PC-3 (cell line): ENCODE measurements around the gene CCDC85B.

Experiments used
- EZH2 ChIP-seq: fragments of 300-600 bp; sonication (generic); IDR thresholded peaks from one replicate; pipeline ENCODE4 v1.6.1; 2017; ENCODE audit warnings: antibody characterized with exemption, mild to moderate bottlenecking, low read length; ENCODE audit not compliant: unreplicated experiment
- EZH2phosphoT487 ChIP-seq: fragments of 300-600 bp; sonication (generic); IDR thresholded peaks from 2 replicates; pipeline ENCODE4 v1.6.1; 2018; ENCODE audit warnings: mild to moderate bottlenecking, antibody characterized with exemption, low read length, borderline replicate concordance
- TF ChIP-seq, protein P1 (sequence below): fragments of 300-600 bp; sonication (generic); conservative IDR thresholded peaks from 2 replicates; pipeline ENCODE4 v1.5.1; 2017; ENCODE audit warnings: antibody characterized with exemption, low read depth, mild to moderate bottlenecking, low read length

DNA sequence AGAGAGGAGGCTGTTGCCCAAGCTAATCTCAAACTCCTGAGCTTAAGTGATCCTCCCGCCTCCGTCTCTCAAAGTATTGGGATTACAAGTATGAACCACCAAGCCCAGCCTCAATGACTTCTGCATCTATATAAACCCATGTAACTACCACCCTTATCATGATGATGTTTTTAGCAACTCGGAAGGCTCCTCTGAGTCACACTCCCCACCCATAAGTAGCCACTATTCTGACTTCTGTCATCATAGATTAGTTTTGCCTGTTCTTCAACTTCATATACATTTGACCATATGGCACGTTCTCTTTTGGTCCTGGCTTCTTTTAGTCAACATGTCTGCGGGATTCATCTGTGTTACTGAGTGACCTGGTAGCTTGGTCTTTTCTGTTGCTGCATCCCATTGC lies 16.1 kb downstream of the CCDC85B start:
- TF ChIP-seq, protein P1, sequence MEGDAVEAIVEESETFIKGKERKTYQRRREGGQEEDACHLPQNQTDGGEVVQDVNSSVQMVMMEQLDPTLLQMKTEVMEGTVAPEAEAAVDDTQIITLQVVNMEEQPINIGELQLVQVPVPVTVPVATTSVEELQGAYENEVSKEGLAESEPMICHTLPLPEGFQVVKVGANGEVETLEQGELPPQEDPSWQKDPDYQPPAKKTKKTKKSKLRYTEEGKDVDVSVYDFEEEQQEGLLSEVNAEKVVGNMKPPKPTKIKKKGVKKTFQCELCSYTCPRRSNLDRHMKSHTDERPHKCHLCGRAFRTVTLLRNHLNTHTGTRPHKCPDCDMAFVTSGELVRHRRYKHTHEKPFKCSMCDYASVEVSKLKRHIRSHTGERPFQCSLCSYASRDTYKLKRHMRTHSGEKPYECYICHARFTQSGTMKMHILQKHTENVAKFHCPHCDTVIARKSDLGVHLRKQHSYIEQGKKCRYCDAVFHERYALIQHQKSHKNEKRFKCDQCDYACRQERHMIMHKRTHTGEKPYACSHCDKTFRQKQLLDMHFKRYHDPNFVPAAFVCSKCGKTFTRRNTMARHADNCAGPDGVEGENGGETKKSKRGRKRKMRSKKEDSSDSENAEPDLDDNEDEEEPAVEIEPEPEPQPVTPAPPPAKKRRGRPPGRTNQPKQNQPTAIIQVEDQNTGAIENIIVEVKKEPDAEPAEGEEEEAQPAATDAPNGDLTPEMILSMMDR: no peak
- TF ChIP-seq EZH2 (no peak), EZH2phosphoT487 (no peak)
